ENCODE results near the gene HTT.
"Not testable (repeated sequence)": the region's sequence is repeated elsewhere in the genome, so short reads cannot be mapped to it uniquely, and the experiment has no call there.

The HTT gene

GRCh38 chr4:3075652-3075981 lies 1.1 kb downstream of the HTT start:
- DNase-seq (ENCODE audit: low read depth, low spot score) = no peak
- peak overlapping the region; percentile 75 for H3K27ac ChIP-seq

DNA sequence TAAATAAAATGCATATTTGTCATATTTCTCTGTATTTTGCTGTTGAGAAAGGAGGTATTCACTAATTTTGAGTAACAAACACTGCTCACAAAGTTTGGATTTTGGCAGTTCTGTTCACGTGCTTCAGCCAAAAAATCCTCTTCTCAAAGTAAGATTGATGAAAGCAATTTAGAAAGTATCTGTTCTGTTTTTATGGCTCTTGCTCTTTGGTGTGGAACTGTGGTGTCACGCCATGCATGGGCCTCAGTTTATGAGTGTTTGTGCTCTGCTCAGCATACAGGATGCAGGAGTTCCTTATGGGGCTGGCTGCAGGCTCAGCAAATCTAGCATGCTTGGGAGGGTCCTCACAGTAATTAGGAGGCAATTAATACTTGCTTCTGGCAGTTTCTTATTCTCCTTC lies 3.3 kb downstream of the HTT start:
- no peak for DNase-seq (ENCODE audit: low read depth, low spot score)
- no peak overlapping the region for H3K27ac ChIP-seq

DNA sequence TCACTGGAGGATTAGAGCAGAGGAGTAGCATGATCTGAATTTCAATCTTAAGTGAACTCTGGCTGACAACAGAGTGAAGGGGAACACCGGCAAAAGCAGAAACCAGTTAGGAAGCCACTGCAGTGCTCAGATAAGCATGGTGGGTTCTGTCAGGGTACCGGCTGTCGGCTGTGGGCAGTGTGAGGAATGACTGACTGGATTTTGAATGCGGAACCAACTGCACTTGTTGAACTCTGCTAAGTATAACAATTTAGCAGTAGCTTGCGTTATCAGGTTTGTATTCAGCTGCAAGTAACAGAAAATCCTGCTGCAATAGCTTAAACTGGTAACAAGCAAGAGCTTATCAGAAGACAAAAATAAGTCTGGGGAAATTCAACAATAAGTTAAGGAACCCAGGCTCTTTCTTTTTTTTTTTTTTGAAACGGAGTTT lies 5.2 kb downstream of the HTT start:
- no peak overlapping the region for H3K27ac ChIP-seq
- DNase-seq (ENCODE audit: low read depth, low spot score) = no peak

GRCh38 chr4:3082925-3083515 lies 8.5 kb downstream of the HTT start:
- H3K27ac ChIP-seq = no peak overlapping the region
- DNase-seq (ENCODE audit: low read depth, low spot score) = no peak

GRCh38 chr4:3083732-3084131 lies 9.3 kb downstream of the HTT start:
- no peak overlapping the region for H3K27ac ChIP-seq
- DNase-seq (ENCODE audit: low read depth, low spot score) = no peak

DNA sequence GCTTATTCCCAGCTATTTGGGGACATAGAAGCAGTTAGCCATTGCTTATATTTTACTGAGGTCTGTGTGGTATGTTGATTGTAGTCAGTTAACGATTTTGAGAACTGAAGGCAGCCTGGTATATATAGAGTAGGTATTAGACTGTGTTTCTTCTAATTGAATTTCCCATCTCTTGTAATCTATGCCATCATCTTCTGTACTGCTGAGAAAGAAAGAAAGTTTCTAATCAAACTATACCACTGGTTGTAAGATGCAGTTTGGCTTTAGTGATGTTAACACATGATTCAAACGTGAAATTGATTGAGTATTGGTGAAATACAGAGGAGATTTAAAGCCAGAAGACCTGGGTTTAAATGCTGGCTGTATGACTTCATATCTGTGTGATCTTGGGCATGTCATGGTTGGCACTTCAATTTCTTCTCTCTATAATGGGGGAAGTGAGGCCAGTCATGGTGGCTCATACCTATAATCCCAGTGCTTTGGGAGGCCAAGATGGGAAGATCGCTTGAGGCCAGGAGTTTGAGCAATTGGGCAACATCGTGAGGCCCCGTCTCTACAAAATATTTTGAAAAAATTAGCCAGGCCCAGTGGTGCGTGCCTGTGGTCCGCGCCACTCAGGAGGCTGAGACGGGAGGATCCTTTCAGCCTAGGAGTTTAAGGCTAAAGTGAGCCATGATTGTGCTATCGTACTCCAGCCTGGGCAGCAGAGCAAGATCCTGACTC lies 11.6 kb downstream of the HTT start:
- no peak for DNase-seq (ENCODE audit: low read depth, low spot score)
- no peak overlapping the region for H3K27ac ChIP-seq

GRCh38 chr4:3087115-3087797 lies 12.8 kb downstream of the HTT start:
- DNase-seq (ENCODE audit: low read depth, low spot score) = no peak
- H3K27ac ChIP-seq = no peak overlapping the region

DNA sequence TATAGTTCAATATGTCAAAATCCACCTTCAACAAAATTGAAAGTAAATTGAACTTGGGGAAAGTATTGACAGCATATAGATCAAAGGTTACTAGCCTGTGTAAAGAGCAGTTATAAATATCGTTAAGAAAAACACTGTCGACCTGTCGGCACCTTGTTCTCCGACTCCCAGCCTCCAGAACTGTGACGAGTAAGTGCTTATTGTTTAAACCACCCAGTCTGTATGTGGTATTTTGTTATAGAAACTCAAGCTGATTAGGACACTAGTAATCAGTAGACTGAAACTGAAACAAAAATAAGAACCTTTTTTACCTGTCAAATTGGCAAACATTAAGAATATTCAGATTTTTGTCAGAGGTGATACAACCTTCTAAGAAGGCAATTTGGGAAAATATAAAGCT lies 17.0 kb downstream of the HTT start:
- DNase-seq (ENCODE audit: low read depth, low spot score) = no peak
- no peak overlapping the region for H3K27ac ChIP-seq

- not testable (repeated sequence) for DNase-seq (ENCODE audit: low read depth, low spot score); H3K27ac ChIP-seq
Measured at GRCh38 chr4:3094701-3095100, 20.2 kb downstream of the HTT start.

DNA sequence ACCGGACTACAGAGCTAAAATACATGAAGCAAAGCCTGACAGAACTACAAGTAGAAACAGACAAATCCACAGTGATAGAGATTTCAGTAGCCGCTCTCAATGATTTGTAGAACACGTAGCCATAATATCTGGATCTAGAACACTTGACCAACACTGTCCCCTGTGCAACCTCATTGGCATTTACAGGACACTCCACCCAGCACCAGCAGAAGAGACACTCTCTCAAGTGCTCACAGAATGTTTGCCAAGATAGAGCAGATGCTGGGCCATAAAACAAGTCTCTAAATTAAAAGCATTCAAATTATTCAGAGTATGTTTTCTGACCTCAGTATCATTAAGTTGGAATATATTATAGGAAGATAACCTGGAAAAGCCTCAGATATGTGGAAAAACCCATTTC lies 21.7 kb downstream of the HTT start:
- no peak for DNase-seq (ENCODE audit: low read depth, low spot score)
- H3K27ac ChIP-seq = no peak overlapping the region

- DNase-seq (ENCODE audit: low read depth, low spot score) = no peak
- no peak overlapping the region for H3K27ac ChIP-seq
Measured at GRCh38 chr4:3098346-3098745, 23.9 kb downstream of the HTT start.

- peak overlapping the region; percentile 1 for H3K27ac ChIP-seq
Measured at GRCh38 chr4:3106339-3107186, 32.1 kb downstream of the HTT start.

GRCh38 chr4:3107271-3107670 lies 32.8 kb downstream of the HTT start:
- H3K27ac ChIP-seq = no peak overlapping the region

More at GRCh38 chr4:3106339-3107186, 32.1 kb downstream of the HTT start:
- peak; percentile 49 for DNase-seq (ENCODE audit: low read depth, low spot score)

DNA sequence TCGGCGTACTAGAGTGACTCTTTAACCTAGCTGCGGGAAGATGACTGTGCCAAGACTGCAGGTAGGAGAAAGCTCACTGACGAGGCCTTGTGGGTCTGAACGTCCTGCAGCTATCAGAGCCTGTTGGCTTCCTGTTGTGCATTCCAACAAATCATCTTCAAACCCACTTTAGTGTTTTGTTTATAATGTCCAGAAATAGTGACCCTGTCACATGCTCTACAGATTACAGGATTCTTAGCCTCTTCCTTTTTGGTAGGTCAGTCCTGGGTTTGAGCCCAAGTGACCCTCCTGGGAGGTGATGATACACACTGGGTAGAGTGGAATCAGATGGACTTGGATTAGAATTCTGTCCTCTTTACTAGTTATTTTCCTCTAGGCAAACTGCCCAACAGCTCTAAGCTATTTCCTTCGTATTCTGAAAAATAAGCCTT lies 33.2 kb downstream of the HTT start:
- no peak overlapping the region for H3K27ac ChIP-seq
- DNase-seq (ENCODE audit: low read depth, low spot score) = no peak

More at GRCh38 chr4:3107271-3107670, 32.8 kb downstream of the HTT start:
- DNase-seq (ENCODE audit: low read depth, low spot score) = no peak

GRCh38 chr4:3108211-3108610 lies 33.7 kb downstream of the HTT start:
- H3K27ac ChIP-seq = no peak overlapping the region
- DNase-seq (ENCODE audit: low read depth, low spot score) = no peak

DNA sequence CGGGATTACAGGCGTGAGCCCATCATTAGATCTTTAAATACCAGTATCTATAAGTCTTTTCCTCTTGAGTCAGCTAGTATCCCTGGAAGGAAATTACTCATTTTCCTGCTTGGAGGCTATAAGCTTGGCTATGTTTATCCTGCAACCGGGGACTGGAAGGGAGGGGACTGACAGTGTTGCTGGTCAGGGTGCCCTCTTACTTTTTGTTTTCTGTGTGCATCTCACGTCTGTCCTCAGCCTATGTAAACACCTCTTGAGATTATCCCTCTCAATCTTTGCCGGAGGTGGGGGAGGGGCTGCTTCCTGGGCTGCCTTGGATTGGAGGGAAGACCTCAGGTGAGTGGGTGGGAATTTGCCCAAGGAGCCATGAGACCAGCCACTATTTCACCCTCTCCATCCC lies 37.0 kb downstream of the HTT start:
- DNase-seq (ENCODE audit: low read depth, low spot score) = no peak
- H3K27ac ChIP-seq = peak overlapping the region; percentile 45

GRCh38 chr4:3112201-3112600 lies 37.7 kb downstream of the HTT start:
- no peak overlapping the region for H3K27ac ChIP-seq
- DNase-seq (ENCODE audit: low read depth, low spot score) = no peak

DNA sequence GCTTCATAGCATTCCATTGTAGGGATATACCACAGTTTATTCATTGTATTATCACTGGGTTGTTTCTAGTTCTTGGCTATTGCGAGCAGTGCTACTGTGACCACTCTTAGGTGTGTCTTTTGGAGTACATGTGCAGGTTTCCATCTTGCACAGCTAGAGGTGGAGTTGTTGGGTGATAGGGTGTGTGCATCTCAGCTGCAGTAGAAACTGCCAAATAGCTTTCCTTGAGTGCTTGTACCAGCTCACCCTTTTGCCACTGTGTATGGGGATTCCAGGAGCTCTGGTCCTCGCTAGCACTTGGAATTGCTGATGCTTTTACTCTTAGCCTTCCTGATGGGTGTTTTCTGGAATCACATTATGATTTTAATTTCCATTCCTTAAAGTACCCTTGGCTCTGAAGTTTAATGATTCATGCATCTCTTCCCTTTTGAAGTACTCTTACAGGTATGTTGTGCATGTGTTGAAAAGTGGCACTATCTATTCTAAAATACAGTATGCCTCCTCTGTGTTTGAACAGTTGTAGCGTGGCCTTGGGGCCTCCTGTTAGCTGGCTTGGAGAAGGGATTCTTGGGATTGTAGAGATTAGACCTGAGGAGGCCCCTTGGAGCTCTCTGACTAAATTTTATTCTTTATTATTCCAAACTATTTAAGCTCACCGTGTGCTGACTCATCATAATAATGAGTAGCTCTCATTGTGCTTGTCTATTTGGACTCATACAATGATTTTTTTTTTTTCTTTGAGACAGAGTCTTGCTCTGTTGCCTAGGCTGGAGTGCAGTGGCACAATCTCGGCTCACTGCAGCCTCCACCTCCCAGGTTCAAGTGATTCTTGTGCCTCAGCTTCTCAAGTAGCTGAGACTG lies 38.4 kb downstream of the HTT start:
- DNase-seq (ENCODE audit: low read depth, low spot score) = no peak
- no peak overlapping the region for H3K27ac ChIP-seq

- no peak for DNase-seq (ENCODE audit: low read depth, low spot score)
- no peak overlapping the region for H3K27ac ChIP-seq
Measured at GRCh38 chr4:3114377-3114776, 39.9 kb downstream of the HTT start.

All from epithelial cell of prostate (primary cell).